ENCODE results near the gene ZNF581. TPM values are rescaled to one million over a fixed set of nuclear protein-coding genes. Genes with fewer than 3 reads are reported as not detected.

ZNF581 gene
- total RNA-seq, 1 donor = 25.7 TPM

GRCh38 chr19:55661826-55662225 is 18.4 kb downstream of the ZNF581 start:
- DNase-seq (ENCODE audit: insufficient read length, low spot score, missing footprints) = no peak

GRCh38 chr19:55663846-55664536 is 20.5 kb downstream of the ZNF581 start:
- H3K4me3 ChIP-seq (ENCODE audit: insufficient read depth, low read length) = no peak overlapping the region
- H3K36me3 ChIP-seq (ENCODE audit: insufficient read depth, low read length) = peaks cover 65% of the 10 kb centered on the region
- no peak overlapping the region for H2AFZ ChIP-seq (ENCODE audit: low read length)
- H3K4me2 ChIP-seq (ENCODE audit: insufficient read depth, low read length) = no peak overlapping the region
- no peak overlapping the region for H3K27ac ChIP-seq (ENCODE audit: low read depth, low read length)
- TF ChIP-seq CTCF (IDR thresholded peaks at IDR 0.05; ENCODE audit: extremely low read depth, low read depth, low read length) = no peak
- H4K20me1 ChIP-seq (ENCODE audit: insufficient read depth, low read length) = peaks cover 74% of the 10 kb centered on the region
- no peaks in the 10 kb centered on the region for H3K9me3 ChIP-seq (ENCODE audit: low read depth, low read length)
- DNase-seq (ENCODE audit: insufficient read length, low spot score, missing footprints) = no peak
- peaks cover 91% of the 10 kb centered on the region for H3K79me2 ChIP-seq (ENCODE audit: insufficient read depth, low read length)
- H3K27me3 ChIP-seq (ENCODE audit: insufficient read depth, low read length) = no peaks in the 10 kb centered on the region
- H3K4me1 ChIP-seq (ENCODE audit: insufficient read depth, low read length) = no peaks in the 10 kb centered on the region

More at GRCh38 chr19:55661826-55662225, 18.4 kb downstream of the ZNF581 start:
- no peak overlapping the region for H2AFZ ChIP-seq (ENCODE audit: low read length)
- no peak for TF ChIP-seq CTCF (IDR thresholded peaks at IDR 0.05; ENCODE audit: extremely low read depth, low read depth, low read length)
- H4K20me1 ChIP-seq (ENCODE audit: insufficient read depth, low read length) = peaks cover 77% of the 10 kb centered on the region
- H3K79me2 ChIP-seq (ENCODE audit: insufficient read depth, low read length) = peaks cover 93% of the 10 kb centered on the region
- peaks cover 17% of the 10 kb centered on the region for H3K4me1 ChIP-seq (ENCODE audit: insufficient read depth, low read length)
- H3K4me2 ChIP-seq (ENCODE audit: insufficient read depth, low read length) = no peak overlapping the region
- no peak overlapping the region for H3K4me3 ChIP-seq (ENCODE audit: insufficient read depth, low read length)
- H3K9me3 ChIP-seq (ENCODE audit: low read depth, low read length) = no peaks in the 10 kb centered on the region
- no peak overlapping the region for H3K27ac ChIP-seq (ENCODE audit: low read depth, low read length)
- H3K27me3 ChIP-seq (ENCODE audit: insufficient read depth, low read length) = no peaks in the 10 kb centered on the region
- peaks cover 56% of the 10 kb centered on the region for H3K36me3 ChIP-seq (ENCODE audit: insufficient read depth, low read length)

- TF ChIP-seq CTCF (IDR thresholded peaks at IDR 0.05; ENCODE audit: extremely low read depth, low read depth, low read length) = no peak
- H3K9me3 ChIP-seq (ENCODE audit: low read depth, low read length) = no peaks in the 10 kb centered on the region
- no peak overlapping the region for H3K4me2 ChIP-seq (ENCODE audit: insufficient read depth, low read length)
- H3K27ac ChIP-seq (ENCODE audit: low read depth, low read length) = no peak overlapping the region
- no peak for DNase-seq (ENCODE audit: insufficient read length, low spot score, missing footprints)
- no peaks in the 10 kb centered on the region for H3K27me3 ChIP-seq (ENCODE audit: insufficient read depth, low read length)
- no peak overlapping the region for H3K4me3 ChIP-seq (ENCODE audit: insufficient read depth, low read length)
- no peak overlapping the region for H2AFZ ChIP-seq (ENCODE audit: low read length)
- H3K4me1 ChIP-seq (ENCODE audit: insufficient read depth, low read length) = peaks cover 2% of the 10 kb centered on the region
- H3K79me2 ChIP-seq (ENCODE audit: insufficient read depth, low read length) = peaks cover 91% of the 10 kb centered on the region
- H4K20me1 ChIP-seq (ENCODE audit: insufficient read depth, low read length) = peaks cover 83% of the 10 kb centered on the region
- H3K36me3 ChIP-seq (ENCODE audit: insufficient read depth, low read length) = peaks cover 74% of the 10 kb centered on the region
Observed at GRCh38 chr19:55666343-55667005, 23.0 kb downstream of the ZNF581 start.

- TF ChIP-seq CTCF (IDR thresholded peaks at IDR 0.05; ENCODE audit: extremely low read depth, low read depth, low read length) = no peak
- Histone ChIP-seq H3K4me3 (ENCODE audit: insufficient read depth, low read length) (no peak overlapping the region), H4K20me1 (ENCODE audit: insufficient read depth, low read length) (peaks cover 82% of the 10 kb centered on the region), H3K79me2 (ENCODE audit: insufficient read depth, low read length) (peaks cover 89% of the 10 kb centered on the region), H3K4me2 (ENCODE audit: insufficient read depth, low read length) (no peak overlapping the region), H3K4me1 (ENCODE audit: insufficient read depth, low read length) (peaks cover 4% of the 10 kb centered on the region), H3K36me3 (ENCODE audit: insufficient read depth, low read length) (peaks cover 68% of the 10 kb centered on the region), H3K27me3 (ENCODE audit: insufficient read depth, low read length) (no peaks in the 10 kb centered on the region), H2AFZ (ENCODE audit: low read length) (no peak overlapping the region), H3K27ac (ENCODE audit: low read depth, low read length) (no peak overlapping the region), H3K9me3 (ENCODE audit: low read depth, low read length) (no peaks in the 10 kb centered on the region)
- no peak for DNase-seq (ENCODE audit: insufficient read length, low spot score, missing footprints)
Observed at GRCh38 chr19:55667006-55667381, 23.5 kb downstream of the ZNF581 start.

Measured in osteoblast (primary cell).